ENCODE results near the gene DPP4. TPM values are rescaled to one million over a fixed set of nuclear protein-coding genes. Genes with fewer than 3 reads are reported as not detected.

Gene DPP4
- total RNA-seq, 1 donor from 2014 or later: 65.8 TPM

DNA sequence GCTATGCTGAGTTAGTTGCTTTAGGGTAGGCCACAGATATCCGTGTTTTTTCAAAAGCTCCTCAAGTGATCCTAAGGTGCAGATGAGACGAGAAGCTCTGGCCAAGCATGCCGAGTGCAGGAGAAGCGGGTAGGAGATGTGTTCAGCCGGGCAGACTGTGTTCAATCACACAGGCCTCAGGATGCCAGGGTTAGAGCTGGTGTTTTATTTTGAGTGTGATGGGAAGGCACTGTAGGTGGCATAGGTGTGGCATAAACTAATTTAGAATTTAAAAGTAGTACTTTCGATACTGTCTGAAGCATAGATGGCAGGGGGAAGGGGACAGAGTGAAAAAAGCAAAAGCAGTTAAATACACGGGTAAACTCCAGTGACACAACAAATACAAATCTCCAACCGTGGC, 30.9 kb downstream of the DPP4 start:
- intact Hi-C loops (cut with micrococcal nuclease): no loop called here
- peaks cover 54% of the 10 kb centered on the region for H3K36me3 Mint-ChIP-seq (ENCODE audit: low read depth)
- H3K4me3 Mint-ChIP-seq (ENCODE audit: low read depth): no peak overlapping the region
- no peaks in the 10 kb centered on the region for H3K9me3 Mint-ChIP-seq
- H3K4me1 Mint-ChIP-seq (ENCODE audit: low read depth): peaks cover 15% of the 10 kb centered on the region
- H3K27ac Mint-ChIP-seq: no peak overlapping the region
- H3K27me3 Mint-ChIP-seq (ENCODE audit: low read depth): no peaks in the 10 kb centered on the region
- DNase-seq (ENCODE audit: low spot score): no peak

DNA sequence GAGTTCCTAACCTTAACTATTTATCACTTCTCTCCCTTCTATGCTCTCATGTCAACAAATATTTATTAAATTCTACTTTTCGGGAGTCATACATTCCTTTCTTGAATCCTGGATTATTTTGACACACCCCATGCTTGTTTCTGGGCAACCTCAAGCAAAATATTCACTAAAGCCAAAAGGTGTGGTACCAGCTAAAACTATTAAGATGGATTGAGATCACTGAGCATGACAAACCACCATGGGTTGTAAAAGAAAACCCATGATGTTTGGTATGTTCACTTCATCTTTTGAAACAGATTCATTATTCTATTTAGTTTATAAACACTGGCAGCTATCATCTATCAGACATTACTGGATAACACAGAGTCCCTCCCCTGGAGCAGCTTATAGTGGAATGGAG, 32.5 kb downstream of the DPP4 start:
- H3K9me3 Mint-ChIP-seq: no peaks in the 10 kb centered on the region
- H3K4me3 Mint-ChIP-seq (ENCODE audit: low read depth): no peak overlapping the region
- peak overlapping the region; percentile 4 for H3K27ac Mint-ChIP-seq
- H3K36me3 Mint-ChIP-seq (ENCODE audit: low read depth): peaks cover 60% of the 10 kb centered on the region
- DNase-seq (ENCODE audit: low spot score): no peak
- intact Hi-C loops (cut with micrococcal nuclease): no loop called here
- peaks cover 18% of the 10 kb centered on the region for H3K4me1 Mint-ChIP-seq (ENCODE audit: low read depth)
- no peaks in the 10 kb centered on the region for H3K27me3 Mint-ChIP-seq (ENCODE audit: low read depth)

GRCh38 chr2:162038725-162039124, 35.3 kb downstream of the DPP4 start:
- peaks cover 84% of the 10 kb centered on the region for H3K36me3 Mint-ChIP-seq (ENCODE audit: low read depth)

DNA sequence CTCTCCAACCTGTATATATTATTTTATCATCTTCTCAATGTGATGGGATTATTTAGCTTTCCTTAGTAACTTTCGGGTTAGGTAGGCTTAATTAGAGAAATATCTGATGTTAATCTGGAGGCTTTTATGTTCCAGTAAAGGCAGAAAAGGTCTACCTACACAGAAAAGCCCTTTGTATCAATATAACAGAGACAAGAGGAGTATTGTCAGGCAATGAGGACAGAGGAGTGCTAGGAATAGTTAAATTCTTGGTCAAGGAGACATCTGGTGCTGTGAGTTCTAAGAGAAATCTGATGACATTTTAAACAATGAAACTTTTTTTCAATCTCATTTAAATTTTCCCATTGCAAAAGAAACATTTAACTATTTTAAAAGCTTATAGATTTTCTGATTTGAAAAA, 36.1 kb downstream of the DPP4 start:
- Mint-ChIP-seq H3K4me3 (ENCODE audit: low read depth) (no peak overlapping the region), H3K4me1 (ENCODE audit: low read depth) (peaks cover 19% of the 10 kb centered on the region)

More at GRCh38 chr2:162038725-162039124, 35.3 kb downstream of the DPP4 start:
- H3K4me1 Mint-ChIP-seq (ENCODE audit: low read depth): peaks cover 19% of the 10 kb centered on the region
- DNase-seq (ENCODE audit: low spot score): no peak
- H3K9me3 Mint-ChIP-seq: no peaks in the 10 kb centered on the region
- no peaks in the 10 kb centered on the region for H3K27me3 Mint-ChIP-seq (ENCODE audit: low read depth)
- H3K4me3 Mint-ChIP-seq (ENCODE audit: low read depth): no peak overlapping the region
- H3K27ac Mint-ChIP-seq: no peak overlapping the region
- intact Hi-C loops (cut with micrococcal nuclease): no loop called here

GRCh38 chr2:162037028-162037795, 36.8 kb downstream of the DPP4 start:
- Mint-ChIP-seq H3K36me3 (ENCODE audit: low read depth) (peaks cover 87% of the 10 kb centered on the region), H3K27me3 (ENCODE audit: low read depth) (no peaks in the 10 kb centered on the region), H3K4me1 (ENCODE audit: low read depth) (peaks cover 16% of the 10 kb centered on the region), H3K27ac (no peak overlapping the region), H3K4me3 (ENCODE audit: low read depth) (no peak overlapping the region), H3K9me3 (no peaks in the 10 kb centered on the region)
- intact Hi-C loops (cut with micrococcal nuclease): no loop called here
- DNase-seq (ENCODE audit: low spot score): no peak

More for the DNA sequence above, 36.1 kb downstream of the DPP4 start:
- H3K36me3 Mint-ChIP-seq (ENCODE audit: low read depth): peaks cover 86% of the 10 kb centered on the region
- H3K27ac Mint-ChIP-seq: no peak overlapping the region
- intact Hi-C loops (cut with micrococcal nuclease): no loop called here
- H3K9me3 Mint-ChIP-seq: no peaks in the 10 kb centered on the region
- no peak for DNase-seq (ENCODE audit: low spot score)
- no peaks in the 10 kb centered on the region for H3K27me3 Mint-ChIP-seq (ENCODE audit: low read depth)

DNA sequence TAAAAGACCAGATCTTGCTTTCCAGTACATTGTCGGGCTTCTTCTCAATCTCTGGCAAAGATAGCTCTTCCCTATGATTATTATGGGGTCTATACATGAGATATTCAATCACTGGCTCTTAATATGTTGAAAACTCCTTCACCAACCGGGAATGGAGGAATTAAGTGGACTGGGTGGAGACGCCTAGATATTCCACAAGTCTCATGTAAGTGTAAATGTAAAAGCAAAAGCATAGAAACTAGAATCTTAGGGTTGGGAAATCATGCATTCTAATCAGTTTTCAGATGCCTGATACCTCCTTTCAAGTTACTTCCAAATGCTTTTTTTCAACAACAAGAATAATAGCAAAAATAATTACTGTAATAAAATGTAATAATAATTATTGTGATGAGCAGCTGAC, 38.0 kb downstream of the DPP4 start:
- peaks cover 88% of the 10 kb centered on the region for H3K36me3 Mint-ChIP-seq (ENCODE audit: low read depth)
- no peak for DNase-seq (ENCODE audit: low spot score)
- H3K4me3 Mint-ChIP-seq (ENCODE audit: low read depth): no peak overlapping the region
- no peak overlapping the region for H3K27ac Mint-ChIP-seq
- H3K9me3 Mint-ChIP-seq: no peaks in the 10 kb centered on the region
- no peaks in the 10 kb centered on the region for H3K27me3 Mint-ChIP-seq (ENCODE audit: low read depth)
- intact Hi-C loops (cut with micrococcal nuclease): no loop called here
- H3K4me1 Mint-ChIP-seq (ENCODE audit: low read depth): peaks cover 12% of the 10 kb centered on the region

DNA sequence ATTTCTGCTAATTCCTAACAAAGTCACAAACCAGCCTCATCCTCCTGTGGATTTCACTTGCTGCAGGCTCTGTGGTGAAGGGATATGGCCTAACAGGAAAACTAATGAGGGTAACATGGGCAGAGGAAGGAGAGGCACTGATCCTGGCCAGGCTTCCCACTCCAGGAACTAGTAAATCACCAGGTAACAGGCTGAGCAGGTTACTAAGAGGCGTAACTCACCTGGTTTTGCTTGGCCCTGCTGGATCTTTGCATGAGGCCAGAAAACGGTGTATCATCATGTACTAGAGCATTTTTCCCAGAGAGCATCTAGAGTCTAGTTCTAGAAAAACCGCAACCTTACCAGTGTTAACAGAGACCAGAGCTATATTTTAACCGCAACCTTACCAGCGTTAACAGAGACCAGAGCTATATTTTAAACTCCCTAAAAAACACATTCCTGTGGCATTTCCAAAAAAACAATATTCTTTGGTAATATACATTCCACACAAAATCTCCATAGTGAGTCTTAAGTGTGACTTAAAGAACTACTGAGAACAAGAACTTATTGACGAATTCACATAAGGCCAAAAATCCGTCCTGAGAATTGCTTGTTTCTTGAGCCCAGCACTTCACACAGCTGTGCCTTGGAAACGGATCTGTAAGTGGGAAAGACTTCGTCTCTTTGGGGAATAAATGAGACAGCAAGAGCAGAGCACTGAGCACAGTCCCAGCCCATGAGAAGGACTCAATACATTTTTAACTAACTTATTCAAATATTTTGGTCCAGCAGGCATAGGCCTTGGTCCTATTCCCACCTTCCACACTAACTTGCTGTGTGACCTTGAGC, 43.4 kb downstream of the DPP4 start:
- intact Hi-C loops (cut with micrococcal nuclease): no loop called here
- no peaks in the 10 kb centered on the region for H3K27me3 Mint-ChIP-seq (ENCODE audit: low read depth)
- H3K9me3 Mint-ChIP-seq: no peaks in the 10 kb centered on the region
- H3K27ac Mint-ChIP-seq: no peak overlapping the region
- H3K36me3 Mint-ChIP-seq (ENCODE audit: low read depth): peaks cover 92% of the 10 kb centered on the region
- no peak overlapping the region for H3K4me3 Mint-ChIP-seq (ENCODE audit: low read depth)
- DNase-seq (ENCODE audit: low spot score): no peak
- H3K4me1 Mint-ChIP-seq (ENCODE audit: low read depth): peaks cover 14% of the 10 kb centered on the region

DNA sequence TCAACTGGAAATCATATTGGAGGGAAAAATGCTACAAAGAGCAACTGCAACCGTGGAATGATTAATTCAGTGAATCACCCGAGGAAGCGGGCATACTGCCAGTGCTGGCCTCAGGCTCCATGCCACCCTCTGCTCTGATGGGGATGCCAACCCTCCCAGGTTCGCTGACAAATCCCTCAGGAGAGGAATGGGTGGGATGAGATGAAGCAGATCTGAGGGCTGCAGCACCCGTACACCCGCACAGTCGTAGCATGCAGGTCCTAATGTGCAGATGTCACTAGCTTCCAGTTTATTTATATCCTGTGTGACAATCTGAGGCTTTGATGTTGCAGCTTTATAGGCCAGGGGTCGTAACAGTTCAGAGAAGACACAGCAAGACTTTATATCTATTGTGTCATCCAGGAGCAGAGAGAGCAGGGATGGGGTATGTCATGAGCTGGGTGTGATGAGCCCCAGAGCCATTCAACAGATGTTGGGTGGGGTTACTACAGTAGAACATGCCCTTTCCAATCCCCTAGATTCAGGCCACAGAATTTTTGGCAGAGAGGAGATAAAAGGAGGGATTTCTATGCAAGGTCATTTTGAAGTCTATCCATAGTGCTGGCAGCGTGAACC, 44.6 kb downstream of the DPP4 start:
- Mint-ChIP-seq H3K9me3 (no peaks in the 10 kb centered on the region), H3K27me3 (ENCODE audit: low read depth) (no peaks in the 10 kb centered on the region), H3K4me1 (ENCODE audit: low read depth) (peaks cover 24% of the 10 kb centered on the region), H3K36me3 (ENCODE audit: low read depth) (peaks cover 91% of the 10 kb centered on the region), H3K27ac (no peak overlapping the region), H3K4me3 (ENCODE audit: low read depth) (no peak overlapping the region)
- DNase-seq (ENCODE audit: low spot score): no peak
- intact Hi-C loops (cut with micrococcal nuclease): no loop called here

GRCh38 chr2:162028511-162028910, 45.5 kb downstream of the DPP4 start:
- H3K4me3 Mint-ChIP-seq (ENCODE audit: low read depth): no peak overlapping the region
- no peak overlapping the region for H3K27ac Mint-ChIP-seq
- no peak for DNase-seq (ENCODE audit: low spot score)
- H3K36me3 Mint-ChIP-seq (ENCODE audit: low read depth): peaks cover 92% of the 10 kb centered on the region
- intact Hi-C loops (cut with micrococcal nuclease): no loop called here
- H3K4me1 Mint-ChIP-seq (ENCODE audit: low read depth): peaks cover 32% of the 10 kb centered on the region
- H3K27me3 Mint-ChIP-seq (ENCODE audit: low read depth): no peaks in the 10 kb centered on the region
- no peaks in the 10 kb centered on the region for H3K9me3 Mint-ChIP-seq

- Mint-ChIP-seq H3K4me1 (ENCODE audit: low read depth) (peaks cover 48% of the 10 kb centered on the region), H3K36me3 (ENCODE audit: low read depth) (peaks cover 90% of the 10 kb centered on the region), H3K27me3 (ENCODE audit: low read depth) (no peaks in the 10 kb centered on the region), H3K27ac (peak overlapping the region; percentile 31), H3K4me3 (ENCODE audit: low read depth) (no peak overlapping the region), H3K9me3 (no peaks in the 10 kb centered on the region)
- intact Hi-C loops (cut with micrococcal nuclease): loop anchor here (1.0 kb wide), 1 partner anchor 47 kb away; no protein-coding TSS in a partner anchor
- DNase-seq (ENCODE audit: low spot score): no peak
Measured at GRCh38 chr2:162025121-162025911, 48.7 kb downstream of the DPP4 start.

DNA sequence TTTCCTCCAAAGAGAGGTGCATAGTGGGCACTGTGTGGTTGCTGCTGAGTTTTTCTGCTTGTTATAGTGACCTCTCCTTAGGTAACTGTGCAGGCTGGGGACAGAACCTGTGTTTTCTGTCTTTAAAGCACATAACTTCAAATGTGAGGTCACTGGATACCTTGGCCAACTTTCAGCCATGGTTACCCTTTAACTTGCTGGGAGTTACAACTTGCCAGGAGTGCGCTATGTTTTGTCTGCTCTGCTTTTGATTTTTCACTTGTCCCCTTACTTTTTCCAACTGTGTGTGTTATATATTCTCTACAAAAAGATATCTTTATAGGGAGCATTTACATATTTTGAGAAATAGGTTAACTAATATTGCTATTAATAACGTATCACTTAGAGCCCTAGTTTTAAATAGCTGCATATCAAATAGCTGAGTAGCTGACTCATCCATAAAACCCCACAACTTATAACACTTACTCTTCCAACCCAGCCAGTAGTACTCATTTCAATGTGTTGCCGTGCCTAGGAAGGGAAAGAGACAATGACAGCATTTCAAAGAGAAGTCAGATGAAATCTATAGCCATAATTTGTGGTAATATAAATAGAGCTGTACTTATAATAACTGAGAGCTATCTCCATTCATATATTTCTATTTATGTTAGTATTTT, 51.6 kb downstream of the DPP4 start:
- no peak for DNase-seq (ENCODE audit: low spot score)
- no peak overlapping the region for H3K27ac Mint-ChIP-seq
- peaks cover 91% of the 10 kb centered on the region for H3K36me3 Mint-ChIP-seq (ENCODE audit: low read depth)
- H3K4me1 Mint-ChIP-seq (ENCODE audit: low read depth): peaks cover 47% of the 10 kb centered on the region
- intact Hi-C loops (cut with micrococcal nuclease): no loop called here
- no peaks in the 10 kb centered on the region for H3K9me3 Mint-ChIP-seq
- H3K4me3 Mint-ChIP-seq (ENCODE audit: low read depth): no peak overlapping the region
- no peaks in the 10 kb centered on the region for H3K27me3 Mint-ChIP-seq (ENCODE audit: low read depth)

DNA sequence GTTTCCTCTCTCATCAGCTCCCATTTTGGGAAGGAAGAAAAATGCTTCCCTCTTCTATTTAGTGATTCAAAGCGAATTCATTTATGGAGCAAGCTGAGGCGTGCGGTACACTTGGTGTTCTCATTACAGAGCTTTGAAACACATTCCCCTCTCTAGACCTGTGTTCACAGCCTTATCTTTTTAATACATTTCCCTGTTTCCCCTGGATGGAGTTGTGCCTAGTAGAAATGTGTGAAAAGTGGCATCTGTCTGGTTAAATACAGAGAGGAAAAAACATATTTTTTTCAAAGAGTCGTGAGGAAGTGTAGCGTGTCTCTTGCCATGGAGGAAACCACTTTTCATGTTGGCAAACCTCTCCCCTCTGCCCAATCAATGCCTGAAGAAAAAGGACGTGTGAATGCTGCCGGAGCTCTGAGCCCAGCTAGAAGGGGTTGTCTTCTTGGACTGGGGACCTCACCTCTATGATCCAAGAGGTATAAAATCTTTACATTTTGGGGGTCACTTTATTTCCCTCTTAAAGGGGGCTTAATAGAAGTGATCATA, 52.4 kb downstream of the DPP4 start:
- no peaks in the 10 kb centered on the region for H3K27me3 Mint-ChIP-seq (ENCODE audit: low read depth)
- intact Hi-C loops (cut with micrococcal nuclease): no loop called here
- no peak overlapping the region for H3K27ac Mint-ChIP-seq
- H3K4me3 Mint-ChIP-seq (ENCODE audit: low read depth): no peak overlapping the region
- H3K9me3 Mint-ChIP-seq: no peaks in the 10 kb centered on the region
- H3K36me3 Mint-ChIP-seq (ENCODE audit: low read depth): peaks cover 96% of the 10 kb centered on the region
- no peak for DNase-seq (ENCODE audit: low spot score)
- H3K4me1 Mint-ChIP-seq (ENCODE audit: low read depth): peaks cover 53% of the 10 kb centered on the region

All from activated T-helper 2 cell treated with anti-CD3 and anti-CD28 coated beads, Interferon-gamma antibody, Interleukin-2, Interleukin-4, amounts not matched to agents 10 μg/mL and 5 μg/mL and 100 μg/mL, durations not matched to agents 14 hours and 24 hours and 36 hours (primary cell).